OCI-LY3 (cell line): ENCODE measurements around the gene TECTA.

Experiments used
- CTCF ChIP-seq: fragments of 200-600, 300-600 bp; sonication (generic); IDR thresholded peaks from 2 replicates; pipeline ENCODE4 v1.5.1; 2014; ENCODE audit warnings: antibody characterized with exemption, low read length, low read depth
- EZH2phosphoT487 ChIP-seq: fragments of 200-600 bp; shearing (Covaris generic); IDR thresholded peaks from 2 replicates; pipeline ENCODE4 v1.6.1; 2018; ENCODE audit warnings: antibody characterized with exemption, mixed run types, low read depth

GRCh38 chr11:121119440-121119839, 18.4 kb downstream of the TECTA start:
- no peak for TF ChIP-seq CTCF
- no peak for TF ChIP-seq EZH2phosphoT487
